ENCODE results near the gene NACC2.

Gene NACC2

GRCh38 chr9:136004219-136004618, 90.9 kb downstream of the NACC2 start:
- DNase-seq (ENCODE audit: low read depth), result no peak
- H3K4me3 ChIP-seq (ENCODE audit: low read length), result no peak overlapping the region
- peaks cover 4% of the 10 kb centered on the region for H3K4me1 ChIP-seq (ENCODE audit: control insufficient read depth, insufficient read depth, low read length)
- H3K36me3 ChIP-seq (ENCODE audit: control insufficient read depth, insufficient read depth, low read length, severe bottlenecking), result no peaks in the 10 kb centered on the region
- no peaks in the 10 kb centered on the region for H3K27me3 ChIP-seq (replicated peaks; ENCODE audit: control insufficient read depth, insufficient read depth, low read length)
- no peaks in the 10 kb centered on the region for H3K9me3 ChIP-seq (ENCODE audit: control insufficient read depth, low read length)
- no peak overlapping the region for H3K9ac ChIP-seq (ENCODE audit: low read length)

- Histone ChIP-seq H3K27me3 (replicated peaks; ENCODE audit: control insufficient read depth, insufficient read depth, low read length) (no peaks in the 10 kb centered on the region), H3K4me1 (ENCODE audit: control insufficient read depth, insufficient read depth, low read length) (peaks cover 4% of the 10 kb centered on the region), H3K36me3 (ENCODE audit: control insufficient read depth, insufficient read depth, low read length, severe bottlenecking) (no peaks in the 10 kb centered on the region), H3K4me3 (ENCODE audit: low read length) (no peak overlapping the region), H3K9ac (ENCODE audit: low read length) (no peak overlapping the region), H3K9me3 (ENCODE audit: control insufficient read depth, low read length) (no peaks in the 10 kb centered on the region)
- peak; percentile 20 for DNase-seq (ENCODE audit: low read depth)
Measured at GRCh38 chr9:136003411-136004218, 91.5 kb downstream of the NACC2 start.

GRCh38 chr9:136002881-136003280, 92.2 kb downstream of the NACC2 start:
- no peak overlapping the region for H3K4me3 ChIP-seq (ENCODE audit: low read length)
- no peaks in the 10 kb centered on the region for H3K27me3 ChIP-seq (replicated peaks; ENCODE audit: control insufficient read depth, insufficient read depth, low read length)
- peaks cover 4% of the 10 kb centered on the region for H3K4me1 ChIP-seq (ENCODE audit: control insufficient read depth, insufficient read depth, low read length)
- no peak for DNase-seq (ENCODE audit: low read depth)
- H3K36me3 ChIP-seq (ENCODE audit: control insufficient read depth, insufficient read depth, low read length, severe bottlenecking), result no peaks in the 10 kb centered on the region
- no peaks in the 10 kb centered on the region for H3K9me3 ChIP-seq (ENCODE audit: control insufficient read depth, low read length)
- no peak overlapping the region for H3K9ac ChIP-seq (ENCODE audit: low read length)

GRCh38 chr9:136002215-136002614, 92.9 kb downstream of the NACC2 start:
- Histone ChIP-seq H3K36me3 (ENCODE audit: control insufficient read depth, insufficient read depth, low read length, severe bottlenecking) (no peaks in the 10 kb centered on the region), H3K27me3 (replicated peaks; ENCODE audit: control insufficient read depth, insufficient read depth, low read length) (no peaks in the 10 kb centered on the region), H3K9me3 (ENCODE audit: control insufficient read depth, low read length) (no peaks in the 10 kb centered on the region), H3K4me3 (ENCODE audit: low read length) (no peak overlapping the region), H3K4me1 (ENCODE audit: control insufficient read depth, insufficient read depth, low read length) (peaks cover 4% of the 10 kb centered on the region), H3K9ac (ENCODE audit: low read length) (no peak overlapping the region)
- DNase-seq (ENCODE audit: low read depth), result no peak

GRCh38 chr9:136001231-136001630, 93.9 kb downstream of the NACC2 start:
- Histone ChIP-seq H3K27me3 (replicated peaks; ENCODE audit: control insufficient read depth, insufficient read depth, low read length) (no peaks in the 10 kb centered on the region), H3K36me3 (ENCODE audit: control insufficient read depth, insufficient read depth, low read length, severe bottlenecking) (no peaks in the 10 kb centered on the region), H3K4me3 (ENCODE audit: low read length) (no peak overlapping the region), H3K4me1 (ENCODE audit: control insufficient read depth, insufficient read depth, low read length) (peaks cover 4% of the 10 kb centered on the region), H3K9me3 (ENCODE audit: control insufficient read depth, low read length) (no peaks in the 10 kb centered on the region), H3K9ac (ENCODE audit: low read length) (no peak overlapping the region)
- no peak for DNase-seq (ENCODE audit: low read depth)

- Histone ChIP-seq H3K9me3 (ENCODE audit: control insufficient read depth, low read length) (no peaks in the 10 kb centered on the region), H3K36me3 (ENCODE audit: control insufficient read depth, insufficient read depth, low read length, severe bottlenecking) (no peaks in the 10 kb centered on the region), H3K27me3 (replicated peaks; ENCODE audit: control insufficient read depth, insufficient read depth, low read length) (no peaks in the 10 kb centered on the region), H3K9ac (ENCODE audit: low read length) (no peak overlapping the region), H3K4me1 (ENCODE audit: control insufficient read depth, insufficient read depth, low read length) (peaks cover 8% of the 10 kb centered on the region), H3K4me3 (ENCODE audit: low read length) (no peak overlapping the region)
- no peak for DNase-seq (ENCODE audit: low read depth)
Measured at GRCh38 chr9:135998410-135999071, 96.5 kb downstream of the NACC2 start.

GRCh38 chr9:135998016-135998380, 97.1 kb downstream of the NACC2 start:
- H3K36me3 ChIP-seq (ENCODE audit: control insufficient read depth, insufficient read depth, low read length, severe bottlenecking), result no peaks in the 10 kb centered on the region
- H3K4me1 ChIP-seq (ENCODE audit: control insufficient read depth, insufficient read depth, low read length), result peaks cover 10% of the 10 kb centered on the region
- no peak for DNase-seq (ENCODE audit: low read depth)
- no peaks in the 10 kb centered on the region for H3K27me3 ChIP-seq (replicated peaks; ENCODE audit: control insufficient read depth, insufficient read depth, low read length)
- no peak overlapping the region for H3K9ac ChIP-seq (ENCODE audit: low read length)
- no peaks in the 10 kb centered on the region for H3K9me3 ChIP-seq (ENCODE audit: control insufficient read depth, low read length)
- no peak overlapping the region for H3K4me3 ChIP-seq (ENCODE audit: low read length)

- H3K4me3 ChIP-seq (ENCODE audit: low read length), result no peak overlapping the region
- no peak for DNase-seq (ENCODE audit: low read depth)
- no peak overlapping the region for H3K9ac ChIP-seq (ENCODE audit: low read length)
- no peaks in the 10 kb centered on the region for H3K9me3 ChIP-seq (ENCODE audit: control insufficient read depth, low read length)
- H3K36me3 ChIP-seq (ENCODE audit: control insufficient read depth, insufficient read depth, low read length, severe bottlenecking), result no peaks in the 10 kb centered on the region
- H3K4me1 ChIP-seq (ENCODE audit: control insufficient read depth, insufficient read depth, low read length), result peaks cover 17% of the 10 kb centered on the region
- no peaks in the 10 kb centered on the region for H3K27me3 ChIP-seq (replicated peaks; ENCODE audit: control insufficient read depth, insufficient read depth, low read length)
Measured at GRCh38 chr9:135997090-135998015, 97.7 kb downstream of the NACC2 start.

GRCh38 chr9:135995816-135996215, 99.3 kb downstream of the NACC2 start:
- Histone ChIP-seq H3K4me1 (ENCODE audit: control insufficient read depth, insufficient read depth, low read length) (peaks cover 19% of the 10 kb centered on the region), H3K27me3 (replicated peaks; ENCODE audit: control insufficient read depth, insufficient read depth, low read length) (no peaks in the 10 kb centered on the region), H3K9me3 (ENCODE audit: control insufficient read depth, low read length) (no peaks in the 10 kb centered on the region), H3K9ac (ENCODE audit: low read length) (no peak overlapping the region), H3K4me3 (ENCODE audit: low read length) (no peak overlapping the region), H3K36me3 (ENCODE audit: control insufficient read depth, insufficient read depth, low read length, severe bottlenecking) (no peaks in the 10 kb centered on the region)
- no peak for DNase-seq (ENCODE audit: low read depth)

- Histone ChIP-seq H3K27me3 (replicated peaks; ENCODE audit: control insufficient read depth, insufficient read depth, low read length) (peaks cover 7% of the 10 kb centered on the region), H3K36me3 (ENCODE audit: control insufficient read depth, insufficient read depth, low read length, severe bottlenecking) (no peaks in the 10 kb centered on the region), H3K4me3 (ENCODE audit: low read length) (no peak overlapping the region), H3K4me1 (ENCODE audit: control insufficient read depth, insufficient read depth, low read length) (peaks cover 19% of the 10 kb centered on the region), H3K9ac (ENCODE audit: low read length) (no peak overlapping the region), H3K9me3 (ENCODE audit: control insufficient read depth, low read length) (no peaks in the 10 kb centered on the region)
- DNase-seq (ENCODE audit: low read depth), result no peak
Measured at GRCh38 chr9:135994501-135995192, 100.4 kb downstream of the NACC2 start.

Data from adipocyte (in vitro differentiated cells).